Inferior parietal cortex (tissue), 1 donor: ENCODE data around the gene CELF2.
"Not testable (repeated sequence)": the region's sequence is repeated elsewhere in the genome, so short reads cannot be mapped to it uniquely, and the experiment has no call there.

Experiments used
- DNase-seq: peaks from one replicate; pipeline ENCODE4 v3.0.0-alpha.2; 2016; ENCODE audit errors: extremely low spot score

Gene CELF2

GRCh38 chr10:11353006-11353896 is 335.6 kb downstream of the CELF2 start:
- no peak for DNase-seq

- no peak for DNase-seq
Observed at GRCh38 chr10:11354823-11355222, 337.2 kb downstream of the CELF2 start.

- DNase-seq = no peak
Observed at GRCh38 chr10:11355592-11355991, 337.9 kb downstream of the CELF2 start.

GRCh38 chr10:11357439-11357838 is 339.8 kb downstream of the CELF2 start:
- no peak for DNase-seq

GRCh38 chr10:11358011-11358410 is 340.3 kb downstream of the CELF2 start:
- DNase-seq = no peak

GRCh38 chr10:11358923-11359575 is 341.4 kb downstream of the CELF2 start:
- no peak for DNase-seq

- DNase-seq = no peak
Observed at GRCh38 chr10:11359869-11360268, 342.2 kb downstream of the CELF2 start.

- DNase-seq = no peak
Observed at GRCh38 chr10:11363497-11363896, 345.8 kb downstream of the CELF2 start.

- DNase-seq = no peak
Observed at GRCh38 chr10:11364241-11364640, 346.6 kb downstream of the CELF2 start.

GRCh38 chr10:11366889-11367288 is 349.2 kb downstream of the CELF2 start:
- DNase-seq = not testable (repeated sequence)

- no peak for DNase-seq
Observed at GRCh38 chr10:11367505-11367904, 349.8 kb downstream of the CELF2 start.

- no peak for DNase-seq
Observed at GRCh38 chr10:11373717-11374171, 356.1 kb downstream of the CELF2 start.

- DNase-seq = no peak
Observed at GRCh38 chr10:11377267-11377666, 359.6 kb downstream of the CELF2 start.

GRCh38 chr10:11378835-11379234 is 361.2 kb downstream of the CELF2 start:
- no peak for DNase-seq

- DNase-seq = no peak
Observed at GRCh38 chr10:11379771-11380170, 362.1 kb downstream of the CELF2 start.

GRCh38 chr10:11381023-11381422 is 363.4 kb downstream of the CELF2 start:
- DNase-seq = no peak

GRCh38 chr10:11381511-11381910 is 363.8 kb downstream of the CELF2 start:
- no peak for DNase-seq

- no peak for DNase-seq
Observed at GRCh38 chr10:11382187-11382586, 364.5 kb downstream of the CELF2 start.

GRCh38 chr10:11386044-11386443 is 368.4 kb downstream of the CELF2 start:
- no peak for DNase-seq
